A549 (cell line): ENCODE measurements around the gene MALAT1.

Experiments
- CBX8 ChIP-seq: fragments of 200-600 bp; sonication (generic); IDR thresholded peaks from 2 replicates; pipeline ENCODE4 v1.6.1; 2016
- ELK1 ChIP-seq: fragments of 150-350 bp; IDR thresholded peaks from 2 replicates; pipeline ENCODE4 v1.6.1; 2014; ENCODE audit warnings: low read depth, mild to moderate bottlenecking, low read length
- EP300 ChIP-seq, 2 experiments: fragments of >200 bp; sonication (Bioruptor Twin); formaldehyde crosslinking; IDR thresholded peaks; 2 replicates in 1 of 2; 3 replicates in 1 of 2; pipeline ENCODE4 v1.6.1; 2016 to 2017
- FOSB ChIP-seq: fragments of 250-450 bp; sonication (Bioruptor Pico); IDR thresholded peaks from 2 replicates; pipeline ENCODE4 v1.5.0; 2020; ENCODE audit warnings: mild to moderate bottlenecking, moderate library complexity
- KDM1A ChIP-seq: fragments of 200-600 bp; sonication (generic); IDR thresholded peaks from 2 replicates; pipeline ENCODE4 v1.6.1; 2016; ENCODE audit warnings: low read depth, mild to moderate bottlenecking
- NR3C1 ChIP-seq: fragments of >200 bp; sonication (Bioruptor Twin); formaldehyde crosslinking; IDR thresholded peaks from 3 replicates; pipeline ENCODE4 v1.6.1; 2017
- POLR2A ChIP-seq: IDR thresholded peaks from 2 replicates; pipeline ENCODE4 v1.6.1; 2012; ENCODE audit warnings: mild to moderate bottlenecking, low read length
- REST ChIP-seq: fragments of 200-600 bp; sonication (generic); IDR thresholded peaks from 2 replicates; pipeline ENCODE4 v1.6.1; 2016; ENCODE audit warnings: antibody characterized with exemption, mild to moderate bottlenecking, moderate library complexity
- SMC3 ChIP-seq: fragments of >200 bp; sonication (Bioruptor Twin); formaldehyde crosslinking; IDR thresholded peaks from 3 replicates; pipeline ENCODE4 v1.6.1; 2018; ENCODE audit warnings: inconsistent platforms
- SREBF2 ChIP-seq: fragments of 450-650 bp; IDR thresholded peaks from 2 replicates; pipeline ENCODE4 v1.6.1; 2014; ENCODE audit warnings: mild to moderate bottlenecking, moderate library complexity
- TF ChIP-seq, protein P1 (sequence below): fragments of >200 bp; sonication (Bioruptor Twin); formaldehyde crosslinking; IDR thresholded peaks from 3 replicates; pipeline ENCODE4 v1.5.1; 2016
- TF ChIP-seq, protein P2 (sequence below): IDR thresholded peaks from 2 replicates; pipeline ENCODE4 v1.6.1; 2012
- TF ChIP-seq, protein P3 (sequence below): fragments of >200 bp; sonication (Bioruptor Twin); formaldehyde crosslinking; IDR thresholded peaks from 3 replicates; pipeline ENCODE4 v1.6.1; 2016

DNA sequence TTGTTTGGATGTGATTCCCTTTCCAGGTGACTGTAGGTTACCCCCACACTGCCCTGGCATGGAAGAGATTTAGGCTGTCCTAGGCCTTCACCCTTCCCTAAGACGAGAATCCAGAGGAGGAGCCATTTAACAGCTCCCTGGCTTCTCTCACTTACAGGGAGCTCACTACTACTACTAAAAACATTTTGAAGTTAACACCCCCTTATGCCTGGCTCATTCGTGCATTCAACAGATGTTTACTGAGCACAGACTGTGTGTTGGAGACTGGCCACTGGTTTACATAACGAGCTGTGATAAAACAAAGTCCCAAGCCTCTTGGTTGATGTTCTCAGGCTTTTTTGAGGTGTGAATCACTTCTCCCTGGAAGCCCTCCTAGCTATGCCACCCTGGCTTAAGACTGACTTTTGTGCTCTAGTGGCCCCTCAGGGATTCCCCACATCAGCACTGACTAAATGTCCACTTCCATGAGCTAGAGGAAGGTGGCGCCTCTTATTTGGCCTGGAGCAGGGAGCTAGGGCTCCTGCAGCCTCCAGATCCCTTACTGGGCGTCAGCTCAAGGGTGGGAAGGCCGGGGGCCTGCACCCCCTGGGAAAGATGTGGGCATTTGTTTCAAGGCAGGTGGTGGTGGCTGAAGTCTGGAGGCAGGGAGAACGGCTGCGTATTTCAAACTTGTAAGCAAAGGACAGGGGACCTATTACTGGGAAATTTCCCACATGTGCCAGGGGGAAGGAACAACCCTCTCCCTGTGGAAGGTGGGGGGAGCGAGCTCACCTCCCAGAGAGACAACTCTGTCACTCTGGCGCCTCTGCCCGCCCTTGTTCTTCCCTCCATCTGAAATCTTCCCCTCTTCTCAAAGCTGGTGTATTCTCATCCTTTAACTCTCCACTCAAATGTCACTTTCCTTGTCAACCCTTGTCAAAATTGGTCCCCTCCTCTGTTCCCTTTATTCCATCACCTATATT lies 19.4 kb upstream of the MALAT1 start:
- TF ChIP-seq, protein P1, sequence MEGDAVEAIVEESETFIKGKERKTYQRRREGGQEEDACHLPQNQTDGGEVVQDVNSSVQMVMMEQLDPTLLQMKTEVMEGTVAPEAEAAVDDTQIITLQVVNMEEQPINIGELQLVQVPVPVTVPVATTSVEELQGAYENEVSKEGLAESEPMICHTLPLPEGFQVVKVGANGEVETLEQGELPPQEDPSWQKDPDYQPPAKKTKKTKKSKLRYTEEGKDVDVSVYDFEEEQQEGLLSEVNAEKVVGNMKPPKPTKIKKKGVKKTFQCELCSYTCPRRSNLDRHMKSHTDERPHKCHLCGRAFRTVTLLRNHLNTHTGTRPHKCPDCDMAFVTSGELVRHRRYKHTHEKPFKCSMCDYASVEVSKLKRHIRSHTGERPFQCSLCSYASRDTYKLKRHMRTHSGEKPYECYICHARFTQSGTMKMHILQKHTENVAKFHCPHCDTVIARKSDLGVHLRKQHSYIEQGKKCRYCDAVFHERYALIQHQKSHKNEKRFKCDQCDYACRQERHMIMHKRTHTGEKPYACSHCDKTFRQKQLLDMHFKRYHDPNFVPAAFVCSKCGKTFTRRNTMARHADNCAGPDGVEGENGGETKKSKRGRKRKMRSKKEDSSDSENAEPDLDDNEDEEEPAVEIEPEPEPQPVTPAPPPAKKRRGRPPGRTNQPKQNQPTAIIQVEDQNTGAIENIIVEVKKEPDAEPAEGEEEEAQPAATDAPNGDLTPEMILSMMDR, result peak; percentile 57
- TF ChIP-seq REST, result no peak
- TF ChIP-seq POLR2A, result no peak
- no peak for TF ChIP-seq EP300 (IDR thresholded peaks at IDR 0.05)
- no peak for TF ChIP-seq ELK1
- TF ChIP-seq, protein P2, sequence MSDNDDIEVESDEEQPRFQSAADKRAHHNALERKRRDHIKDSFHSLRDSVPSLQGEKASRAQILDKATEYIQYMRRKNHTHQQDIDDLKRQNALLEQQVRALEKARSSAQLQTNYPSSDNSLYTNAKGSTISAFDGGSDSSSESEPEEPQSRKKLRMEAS, result peak; percentile 78
- TF ChIP-seq SMC3, result peak; percentile 72
- no peak for TF ChIP-seq CBX8
- TF ChIP-seq, protein P3, sequence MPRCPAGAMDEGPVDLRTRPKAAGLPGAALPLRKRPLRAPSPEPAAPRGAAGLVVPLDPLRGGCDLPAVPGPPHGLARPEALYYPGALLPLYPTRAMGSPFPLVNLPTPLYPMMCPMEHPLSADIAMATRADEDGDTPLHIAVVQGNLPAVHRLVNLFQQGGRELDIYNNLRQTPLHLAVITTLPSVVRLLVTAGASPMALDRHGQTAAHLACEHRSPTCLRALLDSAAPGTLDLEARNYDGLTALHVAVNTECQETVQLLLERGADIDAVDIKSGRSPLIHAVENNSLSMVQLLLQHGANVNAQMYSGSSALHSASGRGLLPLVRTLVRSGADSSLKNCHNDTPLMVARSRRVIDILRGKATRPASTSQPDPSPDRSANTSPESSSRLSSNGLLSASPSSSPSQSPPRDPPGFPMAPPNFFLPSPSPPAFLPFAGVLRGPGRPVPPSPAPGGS, result no peak
- TF ChIP-seq NR3C1, result no peak
- no peak for TF ChIP-seq KDM1A
- no peak for TF ChIP-seq FOSB (CRISPR knock-in tag)
- TF ChIP-seq SREBF2, result no peak
